Measurements from ENCODE around the gene GNAI1. TPM values are rescaled to one million over a fixed set of nuclear protein-coding genes. Genes with fewer than 3 reads are reported as not detected.

The GNAI1 gene
- total and polyA plus RNA-seq, 2 experiments from 2014 or later = 57.4 to 58.7 TPM

DNA sequence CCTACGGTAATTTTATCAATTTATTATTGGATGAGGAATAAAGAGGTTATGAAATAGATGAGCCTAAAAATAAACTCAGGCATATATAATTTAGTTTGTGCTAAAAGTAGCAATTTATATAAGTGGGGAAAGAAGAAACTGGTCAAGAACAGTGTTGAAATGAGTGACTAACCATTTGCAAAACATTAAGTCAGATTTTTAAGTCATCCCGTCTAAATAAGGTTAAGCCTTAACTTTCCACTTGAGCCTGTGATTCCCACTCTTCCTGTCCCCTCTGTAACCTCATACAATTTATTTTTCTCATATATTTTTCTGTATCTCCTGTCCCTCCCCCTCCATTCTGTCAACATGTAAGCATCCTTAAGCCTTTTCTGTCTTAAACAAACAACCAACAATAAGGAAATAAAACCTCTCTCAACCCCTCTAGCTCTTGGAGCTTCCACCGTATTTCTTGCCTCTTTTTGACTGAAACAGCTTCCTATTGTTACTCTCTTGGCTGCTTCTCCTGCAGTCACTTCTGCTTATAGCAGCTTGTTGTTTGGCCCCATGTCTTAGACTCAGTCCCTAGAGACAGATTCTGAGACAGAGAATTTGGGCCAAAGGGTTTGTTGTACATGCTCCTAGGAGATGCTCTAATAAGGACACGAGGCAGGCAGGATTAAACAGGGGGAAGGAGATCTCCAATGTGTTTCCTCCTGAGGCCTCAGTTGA lies 109.7 kb downstream of the GNAI1 start:
- Histone ChIP-seq H3K4me1 (ENCODE audit: insufficient read depth) (no peaks in the 10 kb centered on the region), H3K4me2 (no peak overlapping the region), H2AFZ (no peak overlapping the region), H3K9me2 (replicated peaks; ENCODE audit: insufficient read depth) (no peaks in the 10 kb centered on the region), H3K9me3 (ENCODE audit: low read depth) (no peaks in the 10 kb centered on the region), H3K79me2 (no peaks in the 10 kb centered on the region), H3K36me3 (replicated peaks; ENCODE audit: insufficient read depth, low read depth) (no peaks in the 10 kb centered on the region), H4K20me1 (ENCODE audit: insufficient read depth, poor library complexity, severe bottlenecking) (no peaks in the 10 kb centered on the region), H3K4me3 (no peak overlapping the region), H3K27ac (no peak overlapping the region), H3K27me3 (no peaks in the 10 kb centered on the region)
- WGBS (ENCODE audit: low lambda C conversion rate, missing lambda C conversion rate) = 75% methylated on average over 4 of the region's 4 CpGs
- no peak for DNase-seq (ENCODE audit: low spot score)
- TF ChIP-seq CTCF (IDR thresholded peaks at IDR 0.05; ENCODE audit: poor library complexity) = no peak
- no peak for TF ChIP-seq EZH2phosphoT487 (IDR thresholded peaks at IDR 0.05; ENCODE audit: low read depth, severe bottlenecking, unreplicated experiment)
- TF ChIP-seq EZH2 (IDR thresholded peaks at IDR 0.05; ENCODE audit: borderline replicate concordance) = no peak

DNA sequence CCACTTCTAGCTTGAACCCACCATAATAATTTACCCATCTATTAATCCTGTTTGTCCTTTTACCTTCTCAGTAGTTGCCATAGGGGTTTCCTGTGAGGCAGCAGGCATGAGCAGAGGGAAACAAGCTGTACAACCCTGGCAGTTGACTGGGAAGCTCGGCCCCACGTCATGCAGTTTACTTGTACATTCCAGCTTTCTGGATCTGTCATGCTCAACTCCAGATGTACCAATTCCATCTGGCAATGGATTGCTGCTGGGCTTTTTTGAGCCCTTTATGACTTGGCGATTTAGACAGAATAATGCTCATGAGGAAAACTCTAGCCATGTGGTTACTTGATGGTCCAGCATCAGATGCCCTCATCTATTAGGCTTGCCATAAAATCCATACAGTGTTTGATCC lies 112.5 kb downstream of the GNAI1 start:
- TF ChIP-seq CTCF (IDR thresholded peaks at IDR 0.05; ENCODE audit: poor library complexity) = no peak
- TF ChIP-seq EZH2phosphoT487 (IDR thresholded peaks at IDR 0.05; ENCODE audit: low read depth, severe bottlenecking, unreplicated experiment) = no peak
- TF ChIP-seq EZH2 (IDR thresholded peaks at IDR 0.05; ENCODE audit: borderline replicate concordance) = no peak
- Histone ChIP-seq H3K27ac (no peak overlapping the region), H3K4me1 (ENCODE audit: insufficient read depth) (no peaks in the 10 kb centered on the region), H3K36me3 (replicated peaks; ENCODE audit: insufficient read depth, low read depth) (no peaks in the 10 kb centered on the region), H3K9me2 (replicated peaks; ENCODE audit: insufficient read depth) (no peaks in the 10 kb centered on the region), H3K4me2 (no peak overlapping the region), H3K79me2 (no peaks in the 10 kb centered on the region), H3K4me3 (no peak overlapping the region), H3K27me3 (no peaks in the 10 kb centered on the region), H4K20me1 (ENCODE audit: insufficient read depth, poor library complexity, severe bottlenecking) (no peaks in the 10 kb centered on the region), H2AFZ (no peak overlapping the region), H3K9me3 (ENCODE audit: low read depth) (no peaks in the 10 kb centered on the region)
- WGBS (ENCODE audit: low lambda C conversion rate, missing lambda C conversion rate) = 85% methylated on average over 3 of the region's 3 CpGs
- no peak for DNase-seq (ENCODE audit: low spot score)

DNA sequence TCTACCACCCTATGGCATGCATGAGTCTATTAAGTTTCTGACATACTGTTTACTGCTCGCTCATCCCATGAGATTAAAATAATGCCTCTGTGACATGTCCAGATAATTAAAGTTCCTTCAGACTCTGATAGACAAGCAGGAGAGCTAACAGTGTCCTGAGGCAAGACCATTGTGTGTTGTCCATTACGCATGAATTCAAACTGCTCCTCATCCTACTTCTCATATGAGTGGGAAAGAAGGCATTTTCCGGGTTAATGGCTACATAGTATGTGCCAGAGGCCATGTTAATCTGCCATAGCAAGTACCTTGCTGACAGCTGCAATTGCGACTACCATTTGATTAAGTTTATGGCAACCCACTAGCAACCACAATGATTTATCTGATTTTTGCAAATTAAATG lies 113.3 kb downstream of the GNAI1 start:
- no peaks in the 10 kb centered on the region for H3K9me2 ChIP-seq (replicated peaks; ENCODE audit: insufficient read depth)
- no peaks in the 10 kb centered on the region for H3K4me1 ChIP-seq (ENCODE audit: insufficient read depth)
- no peaks in the 10 kb centered on the region for H3K9me3 ChIP-seq (ENCODE audit: low read depth)
- no peak overlapping the region for H3K4me3 ChIP-seq
- TF ChIP-seq EZH2 (IDR thresholded peaks at IDR 0.05; ENCODE audit: borderline replicate concordance) (no peak), EZH2phosphoT487 (IDR thresholded peaks at IDR 0.05; ENCODE audit: low read depth, severe bottlenecking, unreplicated experiment) (no peak), CTCF (IDR thresholded peaks at IDR 0.05; ENCODE audit: poor library complexity) (no peak)
- DNase-seq (ENCODE audit: low spot score) = no peak
- 96% methylated on average over 4 of the region's 4 CpGs for WGBS (ENCODE audit: low lambda C conversion rate, missing lambda C conversion rate)
- no peak overlapping the region for H2AFZ ChIP-seq
- no peaks in the 10 kb centered on the region for H3K79me2 ChIP-seq
- no peaks in the 10 kb centered on the region for H3K36me3 ChIP-seq (replicated peaks; ENCODE audit: insufficient read depth, low read depth)
- H3K27me3 ChIP-seq = no peaks in the 10 kb centered on the region
- H3K27ac ChIP-seq = no peak overlapping the region
- H4K20me1 ChIP-seq (ENCODE audit: insufficient read depth, poor library complexity, severe bottlenecking) = no peaks in the 10 kb centered on the region
- H3K4me2 ChIP-seq = no peak overlapping the region

Data from hepatocyte (in vitro differentiated cells).